PC-3 (cell line): ENCODE data around the gene TRPV6. TPM values are rescaled to one million over a fixed set of nuclear protein-coding genes. Genes with fewer than 3 reads are reported as not detected.

Experiments used
- ATAC-seq: fragments of 200-7000 bp; cut with Tn5 transposase; 2 replicates; pipeline ENCODE4 v1.9.1; 2020; ENCODE audit warnings: mild to moderate bottlenecking, moderate library complexity
- Bru-seq: library from RNA; stranded (reverse); fragments of 400-500 nt; gene quantifications from one replicate; lab custom pipeline; 2021; lab: Mats Ljungman, UMichigan
- BruChase-seq, 2 experiments: library from RNA; stranded (reverse); fragments of 400-500 nt; gene quantifications; one replicate each; lab custom pipeline; 2021; lab: Mats Ljungman, UMichigan
- BruUV-seq: library from RNA; stranded (reverse); fragments of 400-500 nt; replicated peaks from 2 replicates; lab custom pipeline; 2021; lab: Mats Ljungman, UMichigan
- CTCF ChIA-PET: fragments of 300-600 bp; sonication (Branson Sonifier 250); formaldehyde crosslinking; loops from one replicate; lab custom pipeline; 2022; ENCODE audit warnings: antibody characterized with exemption; lab: Charles Lee
- POLR2A ChIA-PET: fragments of 300-600 bp; sonication (Branson Sonifier 250); formaldehyde crosslinking; loops from one replicate; lab custom pipeline; 2022; ENCODE audit warnings: antibody characterized with exemption; ENCODE audit not compliant: unreplicated experiment; lab: Charles Lee
- DNase-seq: peaks from one replicate; pipeline ENCODE4 v3.0.0-alpha.2; 2015
- H2AFZ ChIP-seq: fragments of 300-600 bp; sonication (generic); 2 replicates; pipeline ENCODE4 v1.6.0; 2016; ENCODE audit warnings: antibody characterized with exemption, low read length
- H3F3A ChIP-seq: fragments of 300-600 bp; sonication (generic); one replicate; pipeline ENCODE4 v1.6.0; 2017; ENCODE audit warnings: antibody characterized with exemption, low read length, control low read depth, mild to moderate bottlenecking; ENCODE audit not compliant: unreplicated experiment
- H3K27ac ChIP-seq: fragments of 300-600 bp; sonication (generic); 2 replicates; pipeline ENCODE4 v1.5.1; 2016; ENCODE audit warnings: mild to moderate bottlenecking, low read length
- H3K27me3 ChIP-seq: fragments of 300-600 bp; sonication (generic); 2 replicates; pipeline ENCODE4 v1.6.1; 2016; ENCODE audit warnings: low read length, mixed read lengths
- H3K36me3 ChIP-seq: fragments of 300-600 bp; sonication (generic); 2 replicates; pipeline ENCODE4 v1.6.1; 2016; ENCODE audit warnings: low read depth, mixed run types, low read length, mixed read lengths
- H3K4me1 ChIP-seq: fragments of 300-600 bp; sonication (generic); 2 replicates; pipeline ENCODE4 v1.5.1; 2016; ENCODE audit warnings: low read length; ENCODE audit not compliant: insufficient read depth
- H3K4me2 ChIP-seq: fragments of 300-600 bp; sonication (generic); 2 replicates; pipeline ENCODE4 v1.6.0; 2016; ENCODE audit warnings: low read length
- H3K4me3 ChIP-seq: fragments of 300-600 bp; sonication (generic); 2 replicates; pipeline ENCODE4 v1.5.1; 2016; ENCODE audit warnings: mild to moderate bottlenecking, low read length, mixed read lengths
- H3K79me2 ChIP-seq: fragments of 300-600 bp; sonication (generic); 2 replicates; pipeline ENCODE4 v1.6.1; 2017; ENCODE audit warnings: low read length, mixed read lengths
- H3K9ac ChIP-seq: fragments of 300-600 bp; sonication (generic); 2 replicates; pipeline ENCODE4 v1.6.0; 2016; ENCODE audit warnings: mild to moderate bottlenecking, low read length
- H3K9me2 ChIP-seq: fragments of 300-600 bp; sonication (generic); replicated peaks from 2 replicates; pipeline ENCODE4 v1.6.1; 2016; ENCODE audit warnings: mixed run types, low read length, mixed read lengths
- H3K9me3 ChIP-seq: fragments of 300-600 bp; sonication (generic); 2 replicates; pipeline ENCODE4 v1.6.1; 2016; ENCODE audit warnings: low read length, mixed read lengths
- H4K20me1 ChIP-seq: fragments of 300-600 bp; sonication (generic); 2 replicates; pipeline ENCODE4 v1.6.1; 2016; ENCODE audit warnings: low read length, mixed read lengths
- EZH2 ChIP-seq: fragments of 300-600 bp; sonication (generic); IDR thresholded peaks from one replicate; pipeline ENCODE4 v1.6.1; 2017; ENCODE audit warnings: antibody characterized with exemption, mild to moderate bottlenecking, low read length; ENCODE audit not compliant: unreplicated experiment
- EZH2phosphoT487 ChIP-seq: fragments of 300-600 bp; sonication (generic); IDR thresholded peaks from 2 replicates; pipeline ENCODE4 v1.6.1; 2018; ENCODE audit warnings: mild to moderate bottlenecking, antibody characterized with exemption, low read length, borderline replicate concordance
- intact Hi-C: fragments of 100-400 bp; cut with micrococcal nuclease; formaldehyde crosslinking; loops from 2 replicates; pipeline ENCODE4 v1.9.0; 2023
- long read RNA-seq: library from polyadenylated mRNA; unstranded; transcript quantifications from one replicate; pipeline ENCODE4 v2.0.0, GENCODE V29; 2021; ENCODE audit not compliant: unreplicated experiment
- total RNA-seq: library from RNA; depleted of rRNA; stranded (reverse); fragments of >200 nt; gene quantifications from 2 replicates; pipeline ENCODE4 v1.2.3, GENCODE V29; 2014; rRNA removed
- TF ChIP-seq, protein P1 (sequence below): fragments of 300-600 bp; sonication (generic); conservative IDR thresholded peaks from 2 replicates; pipeline ENCODE4 v1.5.1; 2017; ENCODE audit warnings: antibody characterized with exemption, low read depth, mild to moderate bottlenecking, low read length

TRPV6 gene
- 0.63 and 1.4 TPM in 2 replicates for total RNA-seq
- percentile 27 among the genes with signal in this experiment for Bru-seq, nascent RNA
- percentile 18 among the genes with signal in this experiment for BruChase-seq, experiment 1, labeled RNA remaining after a 6-hour chase
- percentile 27 among the genes with signal in this experiment for BruChase-seq, experiment 2, labeled RNA remaining after a 2-hour chase
- long read RNA-seq, partial matches to known transcripts: 1 of 5 reads
- long read RNA-seq, other reads (novel, unspliced or antisense): 2 of 5 reads

DNA sequence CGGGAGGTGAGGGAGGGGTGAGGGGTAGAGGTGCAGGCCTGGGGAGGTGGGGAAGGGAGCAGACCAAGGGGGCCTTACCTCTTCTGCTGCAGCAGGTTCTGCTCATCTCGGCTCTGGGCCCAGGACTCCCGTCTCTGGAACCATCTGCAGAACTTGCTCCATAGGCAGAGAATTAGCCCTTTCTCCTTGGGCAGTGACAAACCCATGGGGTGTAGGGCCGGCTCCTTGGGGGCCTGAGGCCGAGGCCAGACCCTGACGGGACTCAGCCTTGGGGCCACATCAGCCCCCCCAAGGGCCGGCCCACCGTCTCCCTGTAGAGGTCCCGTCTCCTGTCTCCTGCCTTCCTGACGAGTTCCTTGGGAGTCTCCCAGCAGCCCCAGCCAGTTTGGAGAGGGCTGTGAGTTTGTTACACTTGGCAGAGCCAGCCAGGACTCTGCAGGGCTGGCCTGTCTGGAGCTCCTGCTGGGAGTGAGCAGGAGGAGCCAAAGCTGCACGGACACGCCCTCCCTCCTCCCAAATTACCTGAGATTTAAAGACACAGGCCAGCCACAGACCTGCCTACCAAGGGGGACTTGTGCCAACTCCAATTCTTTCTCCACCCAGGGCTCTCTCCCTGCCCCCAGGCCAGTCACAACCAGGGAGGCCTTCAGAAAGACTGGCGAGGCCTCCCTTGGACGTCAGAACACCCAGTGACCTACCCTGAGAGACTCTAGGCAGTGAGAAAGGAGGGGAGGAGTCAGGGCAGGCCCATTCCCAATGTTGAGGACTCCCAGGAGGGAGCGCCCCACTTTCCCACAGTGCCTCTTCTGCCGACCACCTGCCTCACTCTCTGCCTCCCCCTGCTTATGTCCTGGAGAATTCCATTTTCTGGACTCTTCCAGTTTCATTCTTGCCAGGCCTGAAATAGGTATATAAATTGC, at the start of gene TRPV6:
TRPV6 (minus strand) TSS at position 435 of the 920 bp plus-strand sequence.
- Histone ChIP-seq H3K4me1 (peaks cover 16% of the 10 kb centered on the region; the same call in 1 of the 2 replicates), H4K20me1 (no peaks in the 10 kb centered on the region), H3K9me2 (no peaks in the 10 kb centered on the region), H3K9me3 (no peaks in the 10 kb centered on the region), H3K27me3 (no peaks in the 10 kb centered on the region), H3K4me3 (peak within 1 kb of the TSS; percentile 46; the same call in 1 of the 2 replicates), H3K9ac (no peak within 1 kb of the TSS), H3K36me3 (no peaks in the 10 kb centered on the region), H3K79me2 (no peaks in the 10 kb centered on the region), H3F3A (no peaks in the 10 kb centered on the region), H3K4me2 (peak within 1 kb of the TSS; percentile 64), H3K27ac (no peak within 1 kb of the TSS), H2AFZ (peak within 1 kb of the TSS; percentile 63)
- intact Hi-C loops: no loop called here
- no TSS peak for BruUV-seq
- TF ChIP-seq EZH2phosphoT487 (no peak), EZH2 (no peak)
- TF ChIP-seq, protein P1, sequence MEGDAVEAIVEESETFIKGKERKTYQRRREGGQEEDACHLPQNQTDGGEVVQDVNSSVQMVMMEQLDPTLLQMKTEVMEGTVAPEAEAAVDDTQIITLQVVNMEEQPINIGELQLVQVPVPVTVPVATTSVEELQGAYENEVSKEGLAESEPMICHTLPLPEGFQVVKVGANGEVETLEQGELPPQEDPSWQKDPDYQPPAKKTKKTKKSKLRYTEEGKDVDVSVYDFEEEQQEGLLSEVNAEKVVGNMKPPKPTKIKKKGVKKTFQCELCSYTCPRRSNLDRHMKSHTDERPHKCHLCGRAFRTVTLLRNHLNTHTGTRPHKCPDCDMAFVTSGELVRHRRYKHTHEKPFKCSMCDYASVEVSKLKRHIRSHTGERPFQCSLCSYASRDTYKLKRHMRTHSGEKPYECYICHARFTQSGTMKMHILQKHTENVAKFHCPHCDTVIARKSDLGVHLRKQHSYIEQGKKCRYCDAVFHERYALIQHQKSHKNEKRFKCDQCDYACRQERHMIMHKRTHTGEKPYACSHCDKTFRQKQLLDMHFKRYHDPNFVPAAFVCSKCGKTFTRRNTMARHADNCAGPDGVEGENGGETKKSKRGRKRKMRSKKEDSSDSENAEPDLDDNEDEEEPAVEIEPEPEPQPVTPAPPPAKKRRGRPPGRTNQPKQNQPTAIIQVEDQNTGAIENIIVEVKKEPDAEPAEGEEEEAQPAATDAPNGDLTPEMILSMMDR: no peak
- CTCF ChIA-PET: no interaction called here
- DNase-seq: peak; percentile 75
- peak; percentile 80 for ATAC-seq
- POLR2A ChIA-PET: interaction anchor here (0.5 kb wide), 1 partner anchor 50 kb away, joined by 5 read pairs; no protein-coding TSS in a partner anchor

DNA sequence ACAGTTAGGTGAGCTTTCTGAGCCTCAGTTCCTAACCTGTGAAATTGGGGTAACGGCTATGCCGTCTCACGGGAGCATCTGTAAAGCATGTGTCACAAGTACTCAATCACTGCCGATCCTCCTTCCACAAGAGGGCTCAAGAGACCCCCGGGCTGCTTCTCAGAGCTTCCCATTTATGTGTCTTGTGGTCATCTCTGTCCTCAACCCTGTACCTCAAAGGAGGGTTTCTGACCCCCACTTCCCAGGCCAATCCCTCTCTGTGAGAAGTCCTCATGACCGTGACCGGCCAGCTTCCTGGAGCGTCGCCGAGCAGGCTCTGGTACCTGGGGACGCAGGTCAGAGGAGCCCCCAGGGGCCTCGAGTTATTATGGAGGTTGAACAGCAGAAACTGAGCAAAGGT, 48.5 kb upstream of the TRPV6 start:
- Histone ChIP-seq H2AFZ (no peak overlapping the region), H3F3A (no peaks in the 10 kb centered on the region), H3K27ac (no peak overlapping the region), H3K79me2 (no peaks in the 10 kb centered on the region), H3K9me3 (no peaks in the 10 kb centered on the region), H3K4me2 (no peak overlapping the region), H3K36me3 (no peaks in the 10 kb centered on the region), H3K4me1 (no peaks in the 10 kb centered on the region), H4K20me1 (no peaks in the 10 kb centered on the region), H3K9me2 (no peaks in the 10 kb centered on the region), H3K9ac (no peak overlapping the region), H3K27me3 (peaks cover 49% of the 10 kb centered on the region), H3K4me3 (no peak overlapping the region)
- intact Hi-C loops: no loop called here
- ChIA-PET POLR2A (no interaction called here), CTCF (no interaction called here)
- TF ChIP-seq, protein P1: no peak
- TF ChIP-seq EZH2 (no peak), EZH2phosphoT487 (no peak)
- ATAC-seq (no peak), DNase-seq (no peak)
- no TSS peak for BruUV-seq
